GM23338 (cell line): ENCODE data around the gene NNAT. TPM values are rescaled to one million over a fixed set of nuclear protein-coding genes. Genes with fewer than 3 reads are reported as not detected.

Experiments
- ATAC-seq: fragments of 200-7000 bp; cut with Tn5 transposase; 3 replicates; pipeline ENCODE4 v1.9.1; 2020
- DNase-seq: peaks from one replicate; pipeline ENCODE4 v3.0.0-alpha.2; 2015; ENCODE audit warnings: low spot score
- H2AFZ ChIP-seq: fragments of 200-600 bp; sonication (generic); 2 replicates; pipeline ENCODE4 v1.8.0; 2016; ENCODE audit warnings: antibody characterized with exemption, mild to moderate bottlenecking, moderate library complexity
- H3F3A ChIP-seq: fragments of 200-600 bp; sonication (generic); replicated peaks from 2 replicates; pipeline ENCODE4 v1.8.0; 2017; ENCODE audit warnings: antibody characterized with exemption, mixed run types, low read depth
- H3K27ac ChIP-seq: fragments of 200-600 bp; sonication (generic); 2 replicates; pipeline ENCODE4 v1.6.1; 2016; ENCODE audit warnings: low read depth
- H3K27me3 ChIP-seq: fragments of 200-600 bp; sonication (generic); 2 replicates; pipeline ENCODE4 v1.8.0; 2016; ENCODE audit warnings: mild to moderate bottlenecking, mixed run types, moderate library complexity; ENCODE audit not compliant: insufficient read depth
- H3K36me3 ChIP-seq: fragments of 200-600 bp; sonication (generic); 2 replicates; pipeline ENCODE4 v1.8.0; 2016; ENCODE audit warnings: mild to moderate bottlenecking; ENCODE audit not compliant: insufficient read depth
- H3K4me1 ChIP-seq: fragments of 200-600 bp; sonication (generic); 2 replicates; pipeline ENCODE4 v1.8.0; 2016; ENCODE audit warnings: mild to moderate bottlenecking, moderate library complexity; ENCODE audit not compliant: insufficient read depth
- H3K4me2 ChIP-seq: fragments of 200-600 bp; sonication (generic); 2 replicates; pipeline ENCODE4 v1.7.1; 2017; ENCODE audit warnings: mixed run types
- H3K4me3 ChIP-seq: fragments of 200-600 bp; sonication (generic); 2 replicates; pipeline ENCODE4 v1.6.1; 2016; ENCODE audit warnings: mixed run types
- H3K79me2 ChIP-seq: fragments of 200-600 bp; sonication (generic); replicated peaks from 2 replicates; pipeline ENCODE4 v1.8.0; 2017; ENCODE audit warnings: mild to moderate bottlenecking; ENCODE audit not compliant: insufficient read depth
- H3K9me2 ChIP-seq: fragments of 200-600 bp; sonication (generic); 2 replicates; pipeline ENCODE4 v1.8.0; 2017; ENCODE audit not compliant: insufficient read depth
- H4K20me1 ChIP-seq: fragments of 200-600 bp; sonication (generic); replicated peaks from 2 replicates; pipeline ENCODE4 v1.8.0; 2017; ENCODE audit warnings: mild to moderate bottlenecking; ENCODE audit not compliant: insufficient read depth
- H3K27ac Mint-ChIP-seq: 2 replicates; pipeline ENCODE4 v1.8.0; 2020; ENCODE audit warnings: inconsistent platforms, mild to moderate bottlenecking, moderate library complexity, mixed read lengths
- H3K27me3 Mint-ChIP-seq: 3 replicates; pipeline ENCODE4 v1.8.0; 2022; ENCODE audit warnings: low read depth, mild to moderate bottlenecking, moderate library complexity, mixed read lengths, inconsistent platforms; ENCODE audit not compliant: insufficient read depth, poor library complexity
- H3K36me3 Mint-ChIP-seq: 3 replicates; pipeline ENCODE4 v1.8.0; 2021; ENCODE audit warnings: low read depth, mild to moderate bottlenecking, inconsistent platforms, moderate library complexity, mixed read lengths
- H3K4me1 Mint-ChIP-seq: 3 replicates; pipeline ENCODE4 v1.8.0; 2020; ENCODE audit warnings: mild to moderate bottlenecking, inconsistent platforms, mixed read lengths
- H3K4me3 Mint-ChIP-seq: 3 replicates; pipeline ENCODE4 v1.8.0; 2021; ENCODE audit warnings: moderate library complexity, mild to moderate bottlenecking, inconsistent platforms, mixed read lengths
- H3K9me3 Mint-ChIP-seq: 3 replicates; pipeline ENCODE4 v1.8.0; 2020; ENCODE audit warnings: moderate library complexity, mild to moderate bottlenecking, inconsistent platforms, mixed read lengths
- CREB1 ChIP-seq: fragments of 250-450 bp; sonication (Bioruptor Pico); IDR thresholded peaks from 2 replicates; pipeline ENCODE4 v1.5.0; 2020; ENCODE audit warnings: low read depth, mild to moderate bottlenecking, moderate library complexity
- EZH2 ChIP-seq: fragments of 200-600 bp; sonication (generic); IDR thresholded peaks from one replicate; pipeline ENCODE4 v1.8.0; 2017; ENCODE audit warnings: antibody characterized with exemption, mild to moderate bottlenecking, low read depth; ENCODE audit not compliant: unreplicated experiment
- JUNB ChIP-seq: IDR thresholded peaks from one replicate; pipeline ENCODE4 v1.6.1; 2016; ENCODE audit warnings: antibody characterized with exemption; ENCODE audit not compliant: unreplicated experiment
- POLR2AphosphoS5 ChIP-seq: IDR thresholded peaks from 2 replicates; pipeline ENCODE4 v1.6.1; 2016; ENCODE audit warnings: antibody characterized with exemption, low read depth
- REST ChIP-seq: IDR thresholded peaks from one replicate; pipeline ENCODE4 v1.6.1; 2018; ENCODE audit warnings: antibody characterized with exemption; ENCODE audit not compliant: unreplicated experiment
- STAT1 ChIP-seq: IDR thresholded peaks from one replicate; pipeline ENCODE4 v1.6.1; 2016; ENCODE audit warnings: antibody characterized with exemption; ENCODE audit not compliant: unreplicated experiment
- ZNF331 ChIP-seq: fragments of 250-450 bp; sonication (Bioruptor Pico); IDR thresholded peaks from 2 replicates; pipeline ENCODE4 v1.5.0; 2020; ENCODE audit warnings: low read depth, mild to moderate bottlenecking, moderate library complexity
- polyA plus RNA-seq: library from polyadenylated mRNA; unstranded; fragments of >200 nt; fragmentation: Nextera tagmentation; extraction: Ambion mirVana; gene quantifications from 2 replicates; pipeline ENCODE4 v1.2.1, GENCODE V29; 2016
- total RNA-seq: library from RNA; depleted of rRNA; stranded (reverse); fragments of >200 nt; shearing (Covaris generic); gene quantifications from 2 replicates; pipeline ENCODE4 v1.2.3, GENCODE V29; 2014
- TF ChIP-seq, protein P1 (sequence below): IDR thresholded peaks from 2 replicates; pipeline ENCODE4 v1.6.1; 2016; ENCODE audit warnings: antibody characterized with exemption

Gene NNAT
- total and polyA plus RNA-seq, 2 experiments from 2014 or later: 4.3 to 4.9 TPM

- TF ChIP-seq EZH2 (no peak), REST (no peak)
Measured at GRCh38 chr20:37544386-37544785, 23.3 kb downstream of the NNAT start (continued).

DNA sequence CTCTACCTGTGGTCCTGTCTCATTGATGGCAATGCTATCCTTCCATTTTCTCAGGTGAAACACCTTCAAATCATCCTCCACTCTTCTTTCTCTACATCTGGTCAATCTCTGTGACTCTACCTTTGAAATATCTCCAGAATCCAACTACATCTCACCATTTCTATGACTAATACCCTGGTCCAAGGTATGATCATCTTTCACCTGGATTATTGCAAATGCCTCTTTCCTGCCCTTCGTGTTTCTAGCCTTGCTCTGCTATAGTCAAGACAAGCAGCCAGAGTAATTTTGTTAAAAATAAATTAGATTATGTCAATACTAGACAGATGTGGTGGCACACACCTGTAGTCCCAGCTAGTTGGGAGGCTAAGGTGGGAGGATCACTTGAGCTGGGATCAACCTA is 24.5 kb downstream of the NNAT start:
- Histone ChIP-seq H3K27me3 (no peaks in the 10 kb centered on the region), H2AFZ (no peak overlapping the region), H4K20me1 (no peaks in the 10 kb centered on the region), H3F3A (no peaks in the 10 kb centered on the region), H3K4me1 (peaks cover 9% of the 10 kb centered on the region), H3K36me3 (no peaks in the 10 kb centered on the region), H3K4me3 (no peak overlapping the region), H3K79me2 (no peaks in the 10 kb centered on the region), H3K9me2 (no peaks in the 10 kb centered on the region), H3K27ac (no peak overlapping the region), H3K4me2 (no peak overlapping the region)
- DNase-seq: no peak
- Mint-ChIP-seq H3K9me3 (no peaks in the 10 kb centered on the region), H3K4me3 (no peak overlapping the region), H3K27me3 (peaks cover 7% of the 10 kb centered on the region), H3K4me1 (peaks cover 6% of the 10 kb centered on the region; the same call in 2 of the 3 replicates), H3K36me3 (peaks cover 5% of the 10 kb centered on the region; the same call in 1 of the 3 replicates), H3K27ac (no peak overlapping the region)
- TF ChIP-seq CREB1 (CRISPR knock-in tag): no peak
- no peak for TF ChIP-seq JUNB
- no peak for TF ChIP-seq ZNF331
- TF ChIP-seq POLR2AphosphoS5: no peak
- TF ChIP-seq, protein P1, sequence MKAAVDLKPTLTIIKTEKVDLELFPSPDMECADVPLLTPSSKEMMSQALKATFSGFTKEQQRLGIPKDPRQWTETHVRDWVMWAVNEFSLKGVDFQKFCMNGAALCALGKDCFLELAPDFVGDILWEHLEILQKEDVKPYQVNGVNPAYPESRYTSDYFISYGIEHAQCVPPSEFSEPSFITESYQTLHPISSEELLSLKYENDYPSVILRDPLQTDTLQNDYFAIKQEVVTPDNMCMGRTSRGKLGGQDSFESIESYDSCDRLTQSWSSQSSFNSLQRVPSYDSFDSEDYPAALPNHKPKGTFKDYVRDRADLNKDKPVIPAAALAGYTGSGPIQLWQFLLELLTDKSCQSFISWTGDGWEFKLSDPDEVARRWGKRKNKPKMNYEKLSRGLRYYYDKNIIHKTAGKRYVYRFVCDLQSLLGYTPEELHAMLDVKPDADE: no peak
- no peak for TF ChIP-seq STAT1
- TF ChIP-seq REST: no peak
- no peak for ATAC-seq
